Measurements from ENCODE around the gene SLAMF8. TPM values are rescaled to one million over a fixed set of nuclear protein-coding genes. Genes with fewer than 3 reads are reported as not detected.
A peak's percentile ranks its signal among the peaks of the same experiment; 100 is the strongest.

SLAMF8 gene
- total RNA-seq, 2 experiments from 2014 or later, result 0.10 to 0.15 TPM

GRCh38 chr1:159798893-159799292 is 27.8 kb upstream of the SLAMF8 start:
- ChIA-PET CTCF (interaction anchor here (0.5 to 9.9 kb wide), 24 partner anchors 9 to 208 kb away, joined by 3 to 221 read pairs (median 5); partner anchors contain the start of genes DUSP23 and SLAMF8), POLR2A (interaction anchor here (1.2 to 2.4 kb wide), 5 partner anchors 28 to 125 kb away, joined by 3 to 11 read pairs (median 10); partner anchors contain the start of genes SLAMF8 and TAGLN2)
- no peaks in the 10 kb centered on the region for H3K9me3 Mint-ChIP-seq
- DNase-seq, result peak; percentile 52
- H3K27me3 Mint-ChIP-seq, result peaks cover 41% of the 10 kb centered on the region
- no peak overlapping the region for H3K4me3 Mint-ChIP-seq
- no peaks in the 10 kb centered on the region for H3K36me3 Mint-ChIP-seq (ENCODE audit: low read depth)
- H3K4me1 Mint-ChIP-seq, result peaks cover 16% of the 10 kb centered on the region
- H3K27ac Mint-ChIP-seq, result no peak overlapping the region

- POLR2A ChIA-PET, result interaction anchor here (1.2 to 2.4 kb wide), 5 partner anchors 27 to 125 kb away, joined by 3 to 11 read pairs (median 10); partner anchors contain the start of genes SLAMF8 and TAGLN2
- Mint-ChIP-seq H3K36me3 (ENCODE audit: low read depth) (no peaks in the 10 kb centered on the region), H3K27ac (no peak overlapping the region), H3K4me1 (peaks cover 16% of the 10 kb centered on the region), H3K9me3 (no peaks in the 10 kb centered on the region), H3K27me3 (peaks cover 40% of the 10 kb centered on the region), H3K4me3 (no peak overlapping the region)
- DNase-seq, result no peak
- CTCF ChIA-PET, result interaction anchor here (0.5 to 9.9 kb wide), 26 partner anchors 9 to 208 kb away, joined by 3 to 221 read pairs (median 4); partner anchors contain the start of genes DUSP23 and SLAMF8
These were observed 27.2 kb upstream of the SLAMF8 start for GRCh38 chr1:159799446-159799985.

GRCh38 chr1:159800177-159800930 is 26.3 kb upstream of the SLAMF8 start:
- Mint-ChIP-seq H3K4me3 (no peak overlapping the region), H3K36me3 (ENCODE audit: low read depth) (no peaks in the 10 kb centered on the region), H3K9me3 (no peaks in the 10 kb centered on the region), H3K27me3 (peaks cover 45% of the 10 kb centered on the region), H3K4me1 (peaks cover 16% of the 10 kb centered on the region), H3K27ac (no peak overlapping the region)
- peak; percentile 44 for DNase-seq
- POLR2A ChIA-PET, result interaction anchor here (1.2 to 2.3 kb wide), 3 partner anchors 26 to 90 kb away, joined by 3 to 11 read pairs (median 11); partner anchors contain the start of gene SLAMF8
- CTCF ChIA-PET, result interaction anchor here (1.2 to 9.9 kb wide), 10 partner anchors 10 to 207 kb away, joined by 3 to 221 read pairs (median 4); partner anchors contain the start of gene SLAMF8

GRCh38 chr1:159802111-159802510 is 24.6 kb upstream of the SLAMF8 start, which contains the start of gene FCRL6:
TSS of gene FCRL6 (plus strand) at chr1:159802360. CDS start at chr1:159802425, 65 bp downstream.
- POLR2A ChIA-PET, result no interaction called here
- Mint-ChIP-seq H3K27ac (no peak within 1 kb of the TSS), H3K4me3 (no peak within 1 kb of the TSS), H3K9me3 (no peaks in the 10 kb centered on the region), H3K4me1 (peaks cover 16% of the 10 kb centered on the region), H3K27me3 (peaks cover 48% of the 10 kb centered on the region), H3K36me3 (ENCODE audit: low read depth) (no peaks in the 10 kb centered on the region)
- DNase-seq, result no peak
- CTCF ChIA-PET, result interaction anchor here (1.4 to 9.9 kb wide), 4 partner anchors 14 to 205 kb away, joined by 3 to 221 read pairs (median 31); partner anchors contain the start of gene DUSP23

- DNase-seq, result no peak
- Mint-ChIP-seq H3K4me1 (peaks cover 16% of the 10 kb centered on the region), H3K27ac (no peak overlapping the region), H3K9me3 (no peaks in the 10 kb centered on the region), H3K4me3 (no peak overlapping the region), H3K36me3 (ENCODE audit: low read depth) (no peaks in the 10 kb centered on the region), H3K27me3 (peaks cover 40% of the 10 kb centered on the region)
- CTCF ChIA-PET, result interaction anchor here (1.4 to 9.9 kb wide), 2 partner anchors 24 to 87 kb away, joined by 6 to 221 read pairs; partner anchors contain the start of gene DUSP23
- POLR2A ChIA-PET, result no interaction called here
These were observed 22.6 kb upstream of the SLAMF8 start for GRCh38 chr1:159803956-159804689.

- Mint-ChIP-seq H3K4me3 (no peak overlapping the region), H3K27me3 (peaks cover 38% of the 10 kb centered on the region), H3K9me3 (no peaks in the 10 kb centered on the region), H3K4me1 (peaks cover 12% of the 10 kb centered on the region), H3K27ac (no peak overlapping the region), H3K36me3 (ENCODE audit: low read depth) (no peaks in the 10 kb centered on the region)
- POLR2A ChIA-PET, result no interaction called here
- no peak for DNase-seq
- CTCF ChIA-PET, result interaction anchor here (1.4 kb wide), 1 partner anchor 24 kb away, joined by 6 read pairs; the partner anchor contains the start of gene DUSP23
These were observed 21.7 kb upstream of the SLAMF8 start for GRCh38 chr1:159804924-159805323.

GRCh38 chr1:159815926-159816325 is 10.7 kb upstream of the SLAMF8 start:
- Mint-ChIP-seq H3K36me3 (ENCODE audit: low read depth) (no peaks in the 10 kb centered on the region), H3K27me3 (peaks cover 16% of the 10 kb centered on the region), H3K4me1 (no peaks in the 10 kb centered on the region), H3K27ac (no peak overlapping the region), H3K4me3 (no peak overlapping the region), H3K9me3 (no peaks in the 10 kb centered on the region)
- ChIA-PET POLR2A (no interaction called here), CTCF (no interaction called here)
- DNase-seq, result no peak

- Mint-ChIP-seq H3K9me3 (no peaks in the 10 kb centered on the region), H3K4me3 (no peak overlapping the region), H3K27ac (no peak overlapping the region), H3K4me1 (no peaks in the 10 kb centered on the region), H3K36me3 (ENCODE audit: low read depth) (no peaks in the 10 kb centered on the region), H3K27me3 (peaks cover 20% of the 10 kb centered on the region)
- POLR2A ChIA-PET, result no interaction called here
- CTCF ChIA-PET, result interaction anchor here (1.0 to 1.4 kb wide), 2 partner anchors 73 to 75 kb away, joined by 4 to 6 read pairs; no protein-coding TSS in a partner anchor
- no peak for DNase-seq
These were observed 9.2 kb upstream of the SLAMF8 start for GRCh38 chr1:159817276-159818041.

- H3K27me3 Mint-ChIP-seq, result peaks cover 39% of the 10 kb centered on the region
- DNase-seq, result no peak
- ChIA-PET CTCF (no interaction called here), POLR2A (no interaction called here)
- no peaks in the 10 kb centered on the region for H3K36me3 Mint-ChIP-seq (ENCODE audit: low read depth)
- H3K27ac Mint-ChIP-seq, result no peak overlapping the region
- H3K9me3 Mint-ChIP-seq, result no peaks in the 10 kb centered on the region
- no peak overlapping the region for H3K4me3 Mint-ChIP-seq
- H3K4me1 Mint-ChIP-seq, result peaks cover 16% of the 10 kb centered on the region
These were observed 5.4 kb upstream of the SLAMF8 start for GRCh38 chr1:159821171-159821867.

- peaks cover 37% of the 10 kb centered on the region for H3K4me1 Mint-ChIP-seq
- H3K4me3 Mint-ChIP-seq, result no peak overlapping the region
- no peak for DNase-seq
- no peak overlapping the region for H3K27ac Mint-ChIP-seq
- peaks cover 8% of the 10 kb centered on the region for H3K9me3 Mint-ChIP-seq
- peaks cover 14% of the 10 kb centered on the region for H3K36me3 Mint-ChIP-seq (ENCODE audit: low read depth)
- ChIA-PET POLR2A (no interaction called here), CTCF (no interaction called here)
- peaks cover 39% of the 10 kb centered on the region for H3K27me3 Mint-ChIP-seq
These were observed 3.3 kb upstream of the SLAMF8 start for GRCh38 chr1:159823406-159823805.

- Mint-ChIP-seq H3K27me3 (peaks cover 40% of the 10 kb centered on the region), H3K4me3 (no peak overlapping the region), H3K36me3 (ENCODE audit: low read depth) (peaks cover 18% of the 10 kb centered on the region), H3K4me1 (peaks cover 43% of the 10 kb centered on the region), H3K9me3 (peaks cover 11% of the 10 kb centered on the region), H3K27ac (peak overlapping the region; percentile 59)
- no peak for DNase-seq
- CTCF ChIA-PET, result interaction anchor here (0.8 to 1.0 kb wide), 2 partner anchors 26 to 276 kb away, joined by 3 read pairs; no protein-coding TSS in a partner anchor
- POLR2A ChIA-PET, result interaction anchor here (1.0 to 3.2 kb wide), 2 partner anchors 26 to 28 kb away, joined by 4 to 11 read pairs; no protein-coding TSS in a partner anchor
These were observed 1.1 kb upstream of the SLAMF8 start for GRCh38 chr1:159825564-159825963.
